ENCODE data around the gene SEC14L5.
"Not testable (repeated sequence)": the region's sequence is repeated elsewhere in the genome, so short reads cannot be mapped to it uniquely, and the experiment has no call there.

SEC14L5 gene

DNA sequence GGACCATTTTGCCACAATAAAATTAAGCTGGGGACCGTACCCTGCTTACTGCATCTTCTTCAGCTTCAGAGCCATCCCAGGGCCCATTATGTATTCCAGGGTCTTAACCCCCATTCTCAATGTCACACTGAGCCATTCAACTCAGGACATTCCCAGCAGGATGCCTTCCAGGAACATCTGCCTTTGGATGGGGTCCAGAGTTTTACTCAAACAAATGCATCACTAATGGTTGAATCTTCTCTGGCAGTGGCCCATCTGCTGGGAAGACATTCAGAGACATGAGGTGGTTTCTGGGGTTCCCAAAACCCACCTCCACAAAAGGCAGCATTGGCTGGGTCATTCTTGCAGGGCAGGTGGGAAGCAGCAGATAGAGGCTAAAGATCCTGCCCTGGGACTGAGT is 3.4 kb upstream of the SEC14L5 start:
- DNase-seq = no peak

- DNase-seq = no peak
These were observed 760 bp upstream of the SEC14L5 start for GRCh38 chr16:4957420-4957719.

GRCh38 chr16:4958510-4959438 is 644 bp downstream of the SEC14L5 start:
- DNase-seq = no peak

GRCh38 chr16:4960579-4960978 is 2.4 kb downstream of the SEC14L5 start:
- no peak for DNase-seq

- DNase-seq = no peak
These were observed 4.6 kb downstream of the SEC14L5 start for GRCh38 chr16:4962716-4963115.

DNA sequence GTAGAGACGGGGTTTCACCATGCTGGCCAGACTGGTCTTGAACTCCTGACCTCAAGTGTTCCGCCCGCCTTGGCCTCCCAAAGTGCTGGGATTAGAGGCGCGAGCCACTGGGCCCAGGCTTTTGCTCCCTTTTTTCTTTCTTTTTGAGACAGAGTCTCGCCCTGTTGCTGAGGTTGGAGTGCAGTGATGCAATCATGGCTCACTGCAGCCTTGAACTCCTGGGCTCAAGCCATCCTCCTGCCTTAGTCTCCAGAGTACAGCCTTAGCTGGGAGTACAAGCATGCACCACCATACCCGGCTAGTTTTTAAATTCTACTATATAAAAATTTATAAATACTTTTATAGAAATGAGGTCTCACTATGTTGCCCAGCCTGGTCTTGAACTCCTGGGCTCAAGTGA is 5.4 kb downstream of the SEC14L5 start:
- not testable (repeated sequence) for DNase-seq

DNA sequence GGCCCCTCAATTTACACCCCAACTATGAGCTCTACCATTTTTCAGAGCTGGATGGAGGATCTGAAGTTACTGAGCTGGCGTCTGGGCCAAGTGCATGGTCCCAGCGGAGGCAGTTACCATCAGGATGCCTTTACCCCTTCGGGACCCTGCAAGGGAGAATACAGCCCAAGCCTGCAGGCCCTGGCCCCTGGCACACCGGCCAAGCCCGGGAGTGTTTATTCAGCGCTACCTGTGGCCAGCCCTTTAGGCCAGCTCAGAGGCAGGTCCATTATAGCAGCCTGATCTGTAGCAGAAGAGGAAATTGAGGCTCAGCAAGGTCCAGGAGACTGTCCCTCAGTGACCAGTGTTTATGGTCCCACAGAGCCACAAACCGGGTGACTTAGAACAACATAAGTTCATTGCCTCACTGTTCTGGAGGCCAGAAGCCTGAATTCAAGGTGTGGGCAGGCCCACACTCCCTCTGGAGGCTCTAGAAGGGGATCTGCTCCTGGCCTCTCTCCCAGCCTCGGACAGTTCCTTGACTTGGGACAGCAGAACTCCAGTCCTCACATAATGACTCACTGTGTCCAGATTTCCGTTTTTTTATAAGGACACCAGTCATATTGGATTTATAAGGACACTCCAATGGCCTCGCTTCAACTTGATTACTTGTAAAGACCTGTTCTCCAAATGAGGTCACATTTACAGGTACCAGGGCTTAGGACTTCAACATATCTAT is 8.8 kb downstream of the SEC14L5 start:
- DNase-seq = no peak

DNA sequence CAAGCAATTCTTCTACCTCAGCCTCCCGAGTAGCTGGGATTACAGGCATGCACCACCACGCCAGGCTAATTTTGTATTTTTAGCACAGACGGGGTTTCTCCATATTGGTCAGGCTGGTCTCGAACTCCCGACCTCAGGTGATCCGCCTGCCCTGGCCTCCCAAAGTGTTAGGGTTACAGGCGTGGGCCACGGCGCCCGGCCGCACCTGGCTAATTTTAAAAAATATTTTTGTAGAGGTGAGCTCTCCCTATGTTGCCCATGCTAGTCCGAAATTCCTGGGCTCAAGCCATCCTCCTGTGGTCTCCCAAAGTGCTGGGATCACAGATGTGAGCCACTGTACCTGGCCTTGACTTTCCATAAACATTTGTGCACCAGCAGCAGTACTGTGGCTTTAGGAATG is 10.1 kb downstream of the SEC14L5 start:
- DNase-seq = not testable (repeated sequence)

- DNase-seq = no peak
These were observed 10.9 kb downstream of the SEC14L5 start for GRCh38 chr16:4968879-4969483.

DNA sequence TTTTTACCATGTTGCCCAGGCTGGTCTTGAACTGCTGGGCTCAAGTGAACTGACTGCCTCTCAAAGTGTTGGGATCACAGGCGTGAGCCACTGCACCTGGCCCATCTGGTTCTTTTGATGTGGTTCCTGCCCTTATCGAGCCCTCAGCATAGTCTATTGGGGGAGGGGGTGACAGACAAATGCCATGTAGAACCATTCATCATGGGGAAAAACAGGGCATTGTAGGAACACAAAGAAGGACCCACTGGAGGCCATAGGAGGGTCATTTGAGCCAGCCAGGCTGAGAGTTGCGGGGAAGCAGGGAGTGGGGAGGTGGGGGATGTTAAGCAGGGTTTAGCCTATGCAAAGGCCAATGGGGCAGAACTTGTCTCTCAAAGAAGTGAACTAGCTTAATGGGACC is 11.9 kb downstream of the SEC14L5 start:
- no peak for DNase-seq

- DNase-seq = peak; percentile 17
These were observed 14.9 kb downstream of the SEC14L5 start for GRCh38 chr16:4972938-4973587.

GRCh38 chr16:4976079-4976478 is 17.9 kb downstream of the SEC14L5 start:
- DNase-seq = peak; percentile 35

GRCh38 chr16:4976611-4977145 is 18.5 kb downstream of the SEC14L5 start:
- DNase-seq = no peak

DNA sequence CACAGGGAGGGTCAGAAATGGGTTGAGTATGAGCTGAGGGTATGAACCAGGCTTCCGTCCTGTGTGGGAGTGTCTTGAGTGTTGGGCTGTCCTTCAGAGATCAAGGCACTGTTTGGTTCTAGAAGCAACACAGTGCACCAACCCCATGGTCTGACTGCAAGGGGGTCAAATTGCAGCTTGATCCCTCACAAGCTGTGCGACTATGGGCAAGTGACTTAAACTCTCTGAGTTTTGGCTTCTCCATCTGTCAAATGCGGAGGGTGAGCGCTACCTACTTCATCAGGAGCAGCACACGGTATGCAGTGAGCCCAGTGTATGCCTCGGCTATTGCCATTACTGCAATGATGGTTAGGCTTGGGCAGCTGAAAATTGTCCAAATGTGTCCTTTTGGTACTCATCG is 21.0 kb downstream of the SEC14L5 start:
- DNase-seq = no peak

- DNase-seq = no peak
These were observed 21.9 kb downstream of the SEC14L5 start for GRCh38 chr16:4979736-4980660.

DNA sequence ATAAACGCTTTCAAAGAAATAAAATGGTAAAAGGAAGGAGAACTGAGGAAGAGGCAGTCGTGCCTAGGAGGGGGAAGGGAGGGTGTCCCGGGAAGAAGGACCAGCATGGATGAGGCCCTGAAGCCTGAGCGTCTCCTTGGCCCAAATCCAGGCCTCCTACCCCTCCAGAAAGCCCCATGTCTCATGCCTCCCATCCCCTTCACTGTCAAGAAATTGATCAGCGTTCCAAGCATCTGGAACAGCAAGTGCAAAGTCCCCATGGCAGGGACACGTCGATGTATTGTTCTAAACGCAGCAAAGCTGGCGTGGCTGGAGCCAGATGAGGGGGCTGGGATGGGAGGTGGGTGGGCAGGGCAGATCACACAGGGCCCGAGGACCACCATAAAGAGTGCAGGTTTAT is 22.6 kb downstream of the SEC14L5 start:
- DNase-seq = no peak

DNA sequence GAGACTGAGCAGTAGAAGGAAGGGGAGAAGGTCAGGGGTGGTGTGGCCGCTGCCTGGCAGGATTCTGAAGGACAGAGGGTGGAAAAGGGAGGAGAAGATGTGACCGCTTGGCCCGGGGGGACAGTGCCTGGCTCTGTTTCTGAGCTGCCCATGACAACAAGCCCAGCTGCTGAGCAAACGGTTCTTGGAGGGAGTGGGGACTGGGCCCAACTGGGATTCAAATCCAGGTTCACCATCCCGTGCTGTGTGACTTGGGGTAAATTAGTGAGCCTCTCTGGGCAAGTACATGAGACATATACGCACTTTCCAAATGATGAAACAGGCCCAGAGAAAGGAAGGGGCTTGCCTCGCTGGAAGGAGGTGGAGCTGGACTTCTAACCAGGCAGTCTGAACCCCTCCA is 23.3 kb downstream of the SEC14L5 start:
- no peak for DNase-seq

- DNase-seq = no peak
These were observed 24.1 kb downstream of the SEC14L5 start for GRCh38 chr16:4982056-4982867.

- DNase-seq = no peak
These were observed 26.3 kb downstream of the SEC14L5 start for GRCh38 chr16:4984174-4984990.

DNA sequence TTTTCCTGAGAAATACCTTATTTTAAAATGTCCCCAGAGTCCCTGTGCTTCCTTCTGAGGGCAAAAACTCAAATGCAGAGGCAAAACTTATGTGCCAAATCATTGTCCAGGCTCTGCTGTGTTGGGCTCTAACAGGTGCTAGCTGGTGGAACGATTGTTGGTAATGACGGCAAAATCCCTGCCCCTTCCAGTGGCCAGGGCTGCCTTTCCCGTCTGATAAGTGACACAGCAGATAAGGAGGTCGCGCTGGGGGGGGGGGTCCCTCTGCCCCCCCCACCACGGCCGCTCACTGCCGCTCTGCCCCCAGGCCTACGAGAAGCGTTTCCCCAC is 29.1 kb downstream of the SEC14L5 start:
- no peak for DNase-seq
